ENCODE data around the gene EFNA2.

EFNA2 gene

GRCh38 chr19:1260749-1261537 is 24.7 kb upstream of the EFNA2 start:
- peak; percentile 97 for DNase-seq

GRCh38 chr19:1261538-1261797 is 24.2 kb upstream of the EFNA2 start:
- DNase-seq, result peak; percentile 43

GRCh38 chr19:1261798-1262622 is 23.7 kb upstream of the EFNA2 start:
- no peak for DNase-seq

- DNase-seq, result no peak
Measured at GRCh38 chr19:1262623-1263123, 23.0 kb upstream of the EFNA2 start.

- no peak for DNase-seq
Measured at GRCh38 chr19:1263188-1263587, 22.5 kb upstream of the EFNA2 start.

- no peak for DNase-seq
Measured at GRCh38 chr19:1264801-1265614, 20.7 kb upstream of the EFNA2 start.

GRCh38 chr19:1265615-1266128 is 20.0 kb upstream of the EFNA2 start:
- DNase-seq, result no peak

- DNase-seq, result peak; percentile 92
Measured at GRCh38 chr19:1266129-1266915, 19.4 kb upstream of the EFNA2 start.

GRCh38 chr19:1266916-1267476 is 18.7 kb upstream of the EFNA2 start:
- DNase-seq, result peak; percentile 52

- DNase-seq, result no peak
Measured at GRCh38 chr19:1267477-1268225, 18.0 kb upstream of the EFNA2 start.

GRCh38 chr19:1268226-1269064 is 17.2 kb upstream of the EFNA2 start:
- no peak for DNase-seq

- DNase-seq, result peak; percentile 99
Measured at GRCh38 chr19:1269065-1269477, 16.6 kb upstream of the EFNA2 start, which contains the start of gene CIRBP. CIRBP (plus strand) TSS chr19:1269332; CDS start chr19:1270934, 1,602 bp downstream.

- DNase-seq, result peak; percentile 80
Measured at GRCh38 chr19:1269478-1270212, 16.0 kb upstream of the EFNA2 start.

GRCh38 chr19:1270213-1270853 is 15.3 kb upstream of the EFNA2 start:
- no peak for DNase-seq

GRCh38 chr19:1270854-1271527 is 14.7 kb upstream of the EFNA2 start:
- no peak for DNase-seq

- no peak for DNase-seq
Measured at GRCh38 chr19:1271528-1272422, 13.9 kb upstream of the EFNA2 start.
